Testis (tissue), 3 donors: ENCODE measurements around the gene TM7SF3. TPM values are rescaled to one million over a fixed set of nuclear protein-coding genes. Genes with fewer than 3 reads are reported as not detected.

Experiments used
- DNase-seq: peaks from one replicate; pipeline ENCODE4 v3.0.0-alpha.2; 2019
- H3K27ac ChIP-seq, 2 donors: fragments of 200-600 bp; sonication (generic); one replicate each; pipeline ENCODE4 v1.5.1; 2019
- H3K27me3 ChIP-seq: fragments of 200-600 bp; sonication (generic); one replicate; pipeline ENCODE4 v1.5.1; 2019
- H3K36me3 ChIP-seq: fragments of 200-600 bp; sonication (generic); one replicate; pipeline ENCODE4 v1.5.1; 2017; ENCODE audit warnings: low read depth; ENCODE audit errors: missing control alignments
- H3K4me1 ChIP-seq: fragments of 200-600 bp; sonication (generic); one replicate; pipeline ENCODE4 v1.5.1; 2019
- H3K4me3 ChIP-seq, 2 donors: fragments of 200-600 bp; sonication (generic); one replicate each; pipeline ENCODE4 v1.5.1; 2017 to 2019
- H3K9me3 ChIP-seq: fragments of 200-600 bp; sonication (generic); one replicate; pipeline ENCODE4 v1.5.1; 2017
- CTCF ChIP-seq, 3 experiments: fragments of 450-650 bp in 2 of 3; fragments of 200-600 bp in 1 of 3; sonication (generic) in 1 of 3; IDR thresholded peaks; one replicate each; pipeline ENCODE4 v1.5.1; 2016 to 2019; ENCODE audit warnings: antibody characterized with exemption in 3 of 3, mild to moderate bottlenecking in 2 of 3, moderate library complexity in 1 of 3
- POLR2A ChIP-seq: fragments of 450-650 bp; IDR thresholded peaks from one replicate; pipeline ENCODE4 v1.6.1; 2017; ENCODE audit warnings: antibody characterized with exemption, mild to moderate bottlenecking, moderate library complexity
- WGBS, 2 donors: methylation state at CpG; one replicate each; pipeline ENCODE4 v1.1.5; 2018; 5-methylcytosine and 5-hydroxymethylcytosine counted together
- intact Hi-C: fragments of 100-400 bp; cut with DNase I; formaldehyde crosslinking; loops from one replicate; pipeline ENCODE4 v1.15.1; 2023; ENCODE audit warnings: low total_unique reads
- polyA plus RNA-seq: library from polyadenylated mRNA; stranded (reverse); fragments of 350-450 nt; fragmentation: Illumina TruSeq; extraction: RNeasy Lipid Tissue Mini Kit (QIAGEN cat#74804); gene quantifications from one replicate; pipeline ENCODE4 v1.2.3, GENCODE V29; 2014; ENCODE audit warnings: low read depth, low replicate concordance; ENCODE audit not compliant: insufficient read depth
- total RNA-seq, 2 donors: library from RNA; depleted of rRNA; stranded (reverse); fragments of >200 nt; gene quantifications; one replicate each; pipeline ENCODE4 v1.2.3, GENCODE V29; 2016

TM7SF3 gene
- total and polyA plus RNA-seq, 3 donors from 2014 or later = 64.4 to 73.1 (median 69.6) TPM

- no peak overlapping the region for H3K4me3 ChIP-seq
- no peak for DNase-seq
- H3K27me3 ChIP-seq = no peaks in the 10 kb centered on the region
- H3K36me3 ChIP-seq = no peaks in the 10 kb centered on the region
- peaks cover 4% of the 10 kb centered on the region for H3K4me1 ChIP-seq
- no peaks in the 10 kb centered on the region for H3K9me3 ChIP-seq
- WGBS, 2 donors = 88 to 93% methylated on average over 2 of the region's 2 CpGs
- intact Hi-C loops = no loop called here
- TF ChIP-seq CTCF (IDR thresholded peaks at IDR 0.05) (no peak), POLR2A (no peak)
- no peak overlapping the region for H3K27ac ChIP-seq
These were observed 7.3 kb downstream of the TM7SF3 start for GRCh38 chr12:27006797-27007467.

- TF ChIP-seq CTCF (IDR thresholded peaks at IDR 0.05) = no peak
- no peak for TF ChIP-seq POLR2A
- intact Hi-C loops = no loop called here
- no peak overlapping the region for H3K27ac ChIP-seq
- WGBS, 2 donors = 80 to 90% methylated on average over 2 of the region's 2 CpGs
- H3K9me3 ChIP-seq = no peaks in the 10 kb centered on the region
- DNase-seq = no peak
- no peak overlapping the region for H3K4me3 ChIP-seq
- no peaks in the 10 kb centered on the region for H3K4me1 ChIP-seq
- no peaks in the 10 kb centered on the region for H3K27me3 ChIP-seq
- no peaks in the 10 kb centered on the region for H3K36me3 ChIP-seq
These were observed 8.7 kb downstream of the TM7SF3 start for GRCh38 chr12:27005495-27005894.

GRCh38 chr12:27003421-27004381, 10.5 kb downstream of the TM7SF3 start:
- Histone ChIP-seq H3K4me3 (no peak overlapping the region), H3K27ac (no peak overlapping the region), H3K9me3 (no peaks in the 10 kb centered on the region), H3K27me3 (no peaks in the 10 kb centered on the region), H3K36me3 (no peaks in the 10 kb centered on the region), H3K4me1 (no peaks in the 10 kb centered on the region)
- no peak for DNase-seq
- intact Hi-C loops = no loop called here
- TF ChIP-seq POLR2A (no peak), CTCF (IDR thresholded peaks at IDR 0.05) (no peak)
- 88 to 93% methylated on average over 6 of the region's 6 CpGs for WGBS, 2 donors

- intact Hi-C loops = no loop called here
- no peak overlapping the region for H3K4me3 ChIP-seq
- no peaks in the 10 kb centered on the region for H3K4me1 ChIP-seq
- TF ChIP-seq POLR2A (no peak), CTCF (IDR thresholded peaks at IDR 0.05) (no peak)
- no peaks in the 10 kb centered on the region for H3K27me3 ChIP-seq
- H3K9me3 ChIP-seq = no peaks in the 10 kb centered on the region
- no peak overlapping the region for H3K27ac ChIP-seq
- WGBS, 2 donors = 74 to 93% methylated on average over 5 of the region's 5 CpGs
- no peaks in the 10 kb centered on the region for H3K36me3 ChIP-seq
- no peak for DNase-seq
These were observed 12.0 kb downstream of the TM7SF3 start for GRCh38 chr12:27002141-27002540.
